Measurements from ENCODE around the gene GRK5. TPM values are rescaled to one million over a fixed set of nuclear protein-coding genes. Genes with fewer than 3 reads are reported as not detected.

Gene GRK5
- total RNA-seq, 3 donors from 2014 or later (not counting 1 experiment from before 2014, with no cell fraction given): 37.6 to 54.3 (median 47.9) TPM

DNA sequence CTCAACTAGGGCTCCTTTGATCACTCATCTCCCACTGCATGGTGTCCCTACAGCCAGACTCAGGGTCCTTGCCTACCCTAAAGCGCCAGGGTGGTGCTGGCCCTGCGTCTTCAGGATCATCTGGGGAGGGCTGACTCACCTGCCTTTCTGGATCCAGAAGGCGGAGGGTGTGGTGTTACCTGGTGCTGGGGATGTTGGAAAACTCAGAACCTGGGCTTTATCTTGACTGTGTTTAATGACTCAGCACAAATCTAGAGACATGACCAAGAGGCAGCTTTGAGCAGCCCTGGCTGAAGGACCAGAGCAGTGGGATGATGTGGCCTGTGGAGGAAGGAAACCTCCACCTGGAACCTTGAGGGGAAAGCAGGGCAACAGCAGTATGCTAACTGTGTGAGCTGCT lies 96.5 kb downstream of the GRK5 start:
- H3K4me1 Mint-ChIP-seq: peaks cover 80 to 94% of the 10 kb centered on the region in 2 donors
- Histone ChIP-seq H3K9me3 (ENCODE audit: control insufficient read depth, insufficient read depth, low read length) (no peaks in the 10 kb centered on the region), H3K36me3 (ENCODE audit: control insufficient read depth, insufficient read depth, low read length) (no peaks in the 10 kb centered on the region), H3K4me1 (ENCODE audit: control insufficient read depth, insufficient read depth, low read length) (peaks cover 99% of the 10 kb centered on the region), H3K27me3 (ENCODE audit: control insufficient read depth, insufficient read depth, low read length) (peaks cover 3% of the 10 kb centered on the region), H3K4me3 (ENCODE audit: low read length) (no peak overlapping the region), H3K27ac (ENCODE audit: low read length) (no peak overlapping the region)
- no peak for ATAC-seq
- intact Hi-C loops (cut with micrococcal nuclease): no loop called here
- WGBS (ENCODE audit: insufficient coverage): 100% methylated on average over 3 of the region's 3 CpGs
- H3K9me3 Mint-ChIP-seq: no peaks in the 10 kb centered on the region
- TF ChIP-seq CTCF (IDR thresholded peaks at IDR 0.05): no peak
- peak overlapping the region; percentile 40 for H3K4me3 Mint-ChIP-seq
- peak overlapping the region in 1 of 2 donors; percentile 92 for H3K27ac Mint-ChIP-seq
- no peaks in the 10 kb centered on the region for H3K27me3 Mint-ChIP-seq (ENCODE audit: low read depth in 2 of 2)
- DNase-seq: no peak
- H3K36me3 Mint-ChIP-seq: no peaks in the 10 kb centered on the region

DNA sequence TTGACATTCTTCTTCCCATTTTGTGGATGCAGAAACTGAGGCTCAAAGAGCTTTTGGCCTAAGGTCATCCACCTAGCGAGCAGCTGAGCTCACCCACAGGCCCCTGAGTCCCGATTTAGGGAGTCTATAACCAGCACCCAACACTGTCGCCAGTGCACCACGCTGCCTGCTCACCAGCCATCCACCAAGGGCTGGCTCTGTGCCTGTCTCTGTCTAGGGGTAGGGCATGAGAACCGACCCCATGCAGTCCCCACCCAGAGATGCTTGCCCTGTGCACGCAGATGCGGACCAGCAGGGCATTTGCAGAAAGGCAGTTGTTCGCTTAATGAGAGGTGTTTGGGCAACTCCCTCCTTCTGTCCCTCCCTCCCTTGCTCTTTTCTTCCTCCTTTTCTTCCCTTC lies 97.2 kb downstream of the GRK5 start:
- no peak for TF ChIP-seq CTCF (IDR thresholded peaks at IDR 0.05)
- no peaks in the 10 kb centered on the region for H3K36me3 ChIP-seq (ENCODE audit: control insufficient read depth, insufficient read depth, low read length)
- ATAC-seq (no peak), DNase-seq (no peak)
- 88% methylated on average over 8 of the region's 8 CpGs for WGBS (ENCODE audit: insufficient coverage)
- no peak overlapping the region for H3K4me3 ChIP-seq (ENCODE audit: low read length)
- Mint-ChIP-seq H3K27ac (peak overlapping the region; percentile 92), H3K36me3 (no peaks in the 10 kb centered on the region), H3K27me3 (ENCODE audit: low read depth in 2 of 2) (no peaks in the 10 kb centered on the region), H3K9me3 (no peaks in the 10 kb centered on the region), H3K4me3 (peak overlapping the region; percentile 60), H3K4me1 (peaks cover 84 to 95% of the 10 kb centered on the region in 2 donors)
- peak overlapping the region; percentile 92 for H3K27ac ChIP-seq (ENCODE audit: low read length)
- H3K4me1 ChIP-seq (ENCODE audit: control insufficient read depth, insufficient read depth, low read length): peaks cover 99% of the 10 kb centered on the region
- intact Hi-C loops (cut with micrococcal nuclease): no loop called here
- no peaks in the 10 kb centered on the region for H3K9me3 ChIP-seq (ENCODE audit: control insufficient read depth, insufficient read depth, low read length)
- peaks cover 4% of the 10 kb centered on the region for H3K27me3 ChIP-seq (ENCODE audit: control insufficient read depth, insufficient read depth, low read length)

DNA sequence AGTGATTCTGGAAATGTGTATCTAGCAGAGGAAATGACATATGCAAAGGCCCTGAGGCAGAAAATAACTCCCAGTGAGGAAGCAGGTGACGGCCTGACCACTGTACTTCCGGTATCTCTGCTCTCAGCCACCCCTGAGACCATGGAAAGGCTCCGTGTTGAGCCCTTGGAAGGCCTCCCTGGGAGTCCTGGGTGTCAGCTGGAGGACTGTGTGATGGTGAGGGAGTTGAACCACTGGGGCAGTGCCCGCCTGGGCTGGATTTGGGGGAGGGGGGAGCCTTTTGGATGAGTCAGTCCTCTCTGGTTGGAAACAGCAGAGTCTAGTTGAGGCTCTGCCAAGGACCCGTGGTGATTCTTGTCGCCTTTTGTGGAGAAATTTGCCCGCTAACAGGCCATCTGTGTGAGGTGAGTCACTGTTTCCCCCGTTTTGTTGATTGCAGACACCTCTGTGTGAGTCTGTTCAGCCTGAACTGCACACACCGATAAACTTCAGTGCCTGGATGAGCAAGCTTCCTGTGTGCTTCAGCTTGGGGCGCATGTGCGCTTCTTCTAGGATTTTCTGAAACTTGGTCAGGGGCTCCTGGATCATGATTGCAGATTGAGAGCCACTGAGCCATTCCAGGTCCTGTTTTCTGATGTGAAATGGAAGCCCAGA lies 98.6 kb downstream of the GRK5 start:
- TF ChIP-seq CTCF (IDR thresholded peaks at IDR 0.05): no peak
- intact Hi-C loops (cut with micrococcal nuclease): loop anchor here (1.0 to 5.0 kb wide), 5 partner anchors 17 to 174 kb away; partner anchors contain the start of gene GRK5
- Mint-ChIP-seq H3K4me1 (peaks cover 84 to 95% of the 10 kb centered on the region in 2 donors), H3K27me3 (ENCODE audit: low read depth in 2 of 2) (peaks cover 0 to under 1% of the 10 kb centered on the region in 2 donors), H3K27ac (peak overlapping the region; percentile 92), H3K9me3 (no peaks in the 10 kb centered on the region), H3K36me3 (no peaks in the 10 kb centered on the region), H3K4me3 (peak overlapping the region; percentile 60)
- Histone ChIP-seq H3K4me3 (ENCODE audit: low read length) (peak overlapping the region; percentile 7), H3K4me1 (ENCODE audit: control insufficient read depth, insufficient read depth, low read length) (peaks cover 99% of the 10 kb centered on the region), H3K36me3 (ENCODE audit: control insufficient read depth, insufficient read depth, low read length) (no peaks in the 10 kb centered on the region), H3K27ac (ENCODE audit: low read length) (peak overlapping the region; percentile 92), H3K9me3 (ENCODE audit: control insufficient read depth, insufficient read depth, low read length) (no peaks in the 10 kb centered on the region), H3K27me3 (ENCODE audit: control insufficient read depth, insufficient read depth, low read length) (peaks cover 10% of the 10 kb centered on the region)
- peak; percentile 69 to 87 (median 80) for ATAC-seq
- WGBS (ENCODE audit: insufficient coverage): 2% methylated on average over 11 of the region's 11 CpGs
- DNase-seq: peak; percentile 81 to 91

Measured in natural killer cell (primary cell).